ENCODE results near the gene MORN1. TPM values are rescaled to one million over a fixed set of nuclear protein-coding genes. Genes with fewer than 3 reads are reported as not detected.

Gene MORN1
- total and polyA plus RNA-seq, 2 experiments from 2014 or later = 4.8 to 11.1 TPM

- no peak for TF ChIP-seq ZNF462 (CRISPR knock-in tag; IDR thresholded peaks at IDR 0.05)
- TF ChIP-seq EZH2phosphoT487 (IDR thresholded peaks at IDR 0.05; ENCODE audit: unreplicated experiment) = no peak
- TF ChIP-seq STAT1 (IDR thresholded peaks at IDR 0.05; ENCODE audit: unreplicated experiment) = no peak
- TF ChIP-seq REST (IDR thresholded peaks at IDR 0.05; ENCODE audit: unreplicated experiment) = no peak
- TF ChIP-seq EZH2 (IDR thresholded peaks at IDR 0.05; ENCODE audit: low read depth, unreplicated experiment) = no peak
- no peak for TF ChIP-seq ZNF114 (CRISPR knock-in tag; IDR thresholded peaks at IDR 0.05)
Measured at GRCh38 chr1:2360588-2361364, 30.6 kb downstream of the MORN1 start (continued).

Data from GM23338 (cell line).